ENCODE measurements around the gene FARS2.

DNA sequence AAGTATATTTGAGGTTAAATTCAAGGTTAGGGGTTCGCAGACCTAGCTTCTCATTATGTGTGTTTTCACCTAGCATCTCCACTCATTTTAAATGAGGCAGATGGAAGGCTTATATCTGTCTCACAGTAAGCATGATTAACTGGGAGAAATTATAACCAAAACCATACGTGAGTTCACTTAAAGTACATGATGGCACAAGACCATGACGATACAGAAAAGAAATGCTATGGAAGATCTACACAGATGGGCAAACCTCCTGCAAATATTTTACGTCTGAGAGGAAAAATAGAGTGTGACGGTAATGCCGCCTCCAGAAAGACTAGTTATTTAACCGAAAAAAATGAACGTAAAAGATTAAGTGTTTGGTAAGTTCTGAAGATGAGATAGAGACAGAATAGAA, 337.8 kb downstream of the FARS2 start:
- TF ChIP-seq POLR2A (IDR thresholded peaks at IDR 0.05; ENCODE audit: insufficient read depth in 1 of 2, low read depth in 2 of 2, low read length in 2 of 2) = no peak
- TF ChIP-seq IRF1 (CRISPR knock-in tag; IDR thresholded peaks at IDR 0.05; ENCODE audit: low read depth) = no peak
- TF ChIP-seq POLR2AphosphoS5 (IDR thresholded peaks at IDR 0.05; ENCODE audit: low read depth, low read length) = no peak
- TF ChIP-seq PHF21A (CRISPR knock-in tag; IDR thresholded peaks at IDR 0.05) = no peak
- TF ChIP-seq TOE1 (CRISPR knock-in tag; IDR thresholded peaks at IDR 0.05) = no peak
- TF ChIP-seq CCAR2 (optimal IDR thresholded peaks at IDR 0.05; ENCODE audit: low read depth, low read length) = no peak
- TF ChIP-seq, protein P1, sequence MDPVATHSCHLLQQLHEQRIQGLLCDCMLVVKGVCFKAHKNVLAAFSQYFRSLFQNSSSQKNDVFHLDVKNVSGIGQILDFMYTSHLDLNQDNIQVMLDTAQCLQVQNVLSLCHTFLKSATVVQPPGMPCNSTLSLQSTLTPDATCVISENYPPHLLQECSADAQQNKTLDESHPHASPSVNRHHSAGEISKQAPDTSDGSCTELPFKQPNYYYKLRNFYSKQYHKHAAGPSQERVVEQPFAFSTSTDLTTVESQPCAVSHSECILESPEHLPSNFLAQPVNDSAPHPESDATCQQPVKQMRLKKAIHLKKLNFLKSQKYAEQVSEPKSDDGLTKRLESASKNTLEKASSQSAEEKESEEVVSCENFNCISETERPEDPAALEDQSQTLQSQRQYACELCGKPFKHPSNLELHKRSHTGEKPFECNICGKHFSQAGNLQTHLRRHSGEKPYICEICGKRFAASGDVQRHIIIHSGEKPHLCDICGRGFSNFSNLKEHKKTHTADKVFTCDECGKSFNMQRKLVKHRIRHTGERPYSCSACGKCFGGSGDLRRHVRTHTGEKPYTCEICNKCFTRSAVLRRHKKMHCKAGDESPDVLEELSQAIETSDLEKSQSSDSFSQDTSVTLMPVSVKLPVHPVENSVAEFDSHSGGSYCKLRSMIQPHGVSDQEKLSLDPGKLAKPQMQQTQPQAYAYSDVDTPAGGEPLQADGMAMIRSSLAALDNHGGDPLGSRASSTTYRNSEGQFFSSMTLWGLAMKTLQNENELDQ (CRISPR knock-in tag; IDR thresholded peaks at IDR 0.05; ENCODE audit: borderline replicate concordance) = no peak
- no peak for TF ChIP-seq ATF7-NPFF (CRISPR knock-in tag; IDR thresholded peaks at IDR 0.05; ENCODE audit: low read depth)
- TF ChIP-seq, protein P2, sequence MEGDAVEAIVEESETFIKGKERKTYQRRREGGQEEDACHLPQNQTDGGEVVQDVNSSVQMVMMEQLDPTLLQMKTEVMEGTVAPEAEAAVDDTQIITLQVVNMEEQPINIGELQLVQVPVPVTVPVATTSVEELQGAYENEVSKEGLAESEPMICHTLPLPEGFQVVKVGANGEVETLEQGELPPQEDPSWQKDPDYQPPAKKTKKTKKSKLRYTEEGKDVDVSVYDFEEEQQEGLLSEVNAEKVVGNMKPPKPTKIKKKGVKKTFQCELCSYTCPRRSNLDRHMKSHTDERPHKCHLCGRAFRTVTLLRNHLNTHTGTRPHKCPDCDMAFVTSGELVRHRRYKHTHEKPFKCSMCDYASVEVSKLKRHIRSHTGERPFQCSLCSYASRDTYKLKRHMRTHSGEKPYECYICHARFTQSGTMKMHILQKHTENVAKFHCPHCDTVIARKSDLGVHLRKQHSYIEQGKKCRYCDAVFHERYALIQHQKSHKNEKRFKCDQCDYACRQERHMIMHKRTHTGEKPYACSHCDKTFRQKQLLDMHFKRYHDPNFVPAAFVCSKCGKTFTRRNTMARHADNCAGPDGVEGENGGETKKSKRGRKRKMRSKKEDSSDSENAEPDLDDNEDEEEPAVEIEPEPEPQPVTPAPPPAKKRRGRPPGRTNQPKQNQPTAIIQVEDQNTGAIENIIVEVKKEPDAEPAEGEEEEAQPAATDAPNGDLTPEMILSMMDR (CRISPR knock-in tag; IDR thresholded peaks at IDR 0.05) = no peak

Data from HepG2 (cell line).